SH-SY5Y (cell line): ENCODE measurements around the gene CDK6.

Experiments
- GATA2 ChIP-seq: IDR thresholded peaks from 2 replicates; pipeline ENCODE4 v1.6.1; 2011; ENCODE audit warnings: mild to moderate bottlenecking, low read depth, low read length
- GATA3 ChIP-seq: IDR thresholded peaks from 2 replicates; pipeline ENCODE4 v1.6.1; 2011; ENCODE audit warnings: low read depth, mild to moderate bottlenecking, low read length, moderate library complexity

- TF ChIP-seq GATA3 (no peak), GATA2 (no peak)
These were observed 44.1 kb upstream of the CDK6 start for GRCh38 chr7:92880212-92881090.
